T-helper 2 cell (primary cell): ENCODE results near the gene ARMH1.
"Not testable (repeated sequence)": the region's sequence is repeated elsewhere in the genome, so short reads cannot be mapped to it uniquely, and the experiment has no call there.

Source experiments
- DNase-seq, 5 experiments: peaks; one replicate each; pipeline versions ENCODE4 v3.0.0 to v3.0.0-alpha.2; 2012 to 2022

The ARMH1 gene

DNA sequence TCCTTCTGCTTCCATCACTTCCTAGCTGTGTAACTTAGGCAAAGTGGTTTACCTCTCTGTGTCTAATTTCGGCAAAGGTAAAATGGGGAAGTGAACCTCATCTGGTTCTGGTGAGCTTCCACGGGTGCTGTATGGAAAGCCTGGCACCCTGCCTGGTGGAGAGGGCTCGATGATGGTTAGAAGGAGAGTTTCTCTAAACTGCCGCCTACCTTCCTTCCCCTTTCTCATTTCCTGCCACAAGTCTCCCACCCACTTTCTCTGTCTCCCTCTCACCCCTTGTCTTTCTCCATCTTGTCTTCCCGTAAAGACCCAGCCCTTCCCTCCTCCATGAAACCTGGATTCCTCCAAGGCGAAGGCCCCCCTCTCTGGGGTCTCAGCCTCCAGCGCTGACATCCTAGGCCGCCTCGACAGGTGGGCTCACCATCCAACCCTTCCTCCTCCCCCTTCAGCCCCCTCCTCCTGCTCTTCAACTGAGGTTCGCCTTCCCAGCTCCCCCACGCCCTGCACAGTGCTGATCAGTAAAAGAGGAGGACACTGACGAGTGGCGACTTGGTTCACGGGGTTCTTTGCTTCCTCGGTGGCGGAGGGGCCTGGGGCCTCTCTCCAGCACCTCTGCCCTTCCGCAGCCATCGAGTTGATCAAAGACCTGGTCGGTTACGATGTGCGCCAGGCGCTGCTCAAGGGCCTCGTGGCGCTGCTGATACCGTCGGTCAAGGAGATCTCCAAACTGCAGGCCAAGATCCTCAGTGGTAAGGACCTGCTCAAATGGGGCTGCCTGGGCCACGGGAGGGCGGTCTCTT, 49.2 kb downstream of the ARMH1 start:
- peak in 1 of 5 experiments; percentile 62 for DNase-seq

DNA sequence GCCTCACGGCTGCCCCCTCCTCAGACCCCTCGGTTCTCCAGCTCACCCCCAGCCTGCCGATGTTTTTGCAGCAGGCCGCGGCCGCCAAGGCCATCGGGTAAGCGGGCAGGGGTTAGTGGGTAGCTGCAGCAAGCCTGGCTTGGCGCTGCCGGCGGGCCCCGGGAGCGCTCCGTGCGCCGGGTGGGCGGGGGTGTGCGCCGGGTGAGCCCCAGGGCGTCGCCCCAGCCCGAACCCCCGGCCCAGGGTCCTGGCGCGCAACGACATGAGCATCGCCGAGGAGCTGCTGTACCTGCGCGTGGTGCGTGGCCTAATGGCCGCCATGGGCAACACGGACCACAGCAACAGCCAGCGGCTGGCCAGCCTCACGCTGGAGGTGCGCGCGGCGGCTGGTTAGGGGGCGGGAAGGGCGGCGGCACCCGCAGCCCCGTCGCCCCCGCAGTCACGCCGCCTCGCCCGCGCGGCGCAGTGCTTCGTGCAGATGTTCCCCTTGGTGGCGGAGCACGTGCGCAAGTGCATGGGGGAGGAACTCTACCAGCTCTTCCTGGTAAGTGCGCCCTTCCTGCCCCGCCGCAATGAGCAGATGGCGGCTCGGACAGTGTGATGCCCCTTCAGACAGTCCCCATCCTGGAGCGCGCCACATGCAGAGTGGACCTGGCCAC, 49.9 kb downstream of the ARMH1 start:
- DNase-seq = peak in 1 of 5 experiments; percentile 39

DNA sequence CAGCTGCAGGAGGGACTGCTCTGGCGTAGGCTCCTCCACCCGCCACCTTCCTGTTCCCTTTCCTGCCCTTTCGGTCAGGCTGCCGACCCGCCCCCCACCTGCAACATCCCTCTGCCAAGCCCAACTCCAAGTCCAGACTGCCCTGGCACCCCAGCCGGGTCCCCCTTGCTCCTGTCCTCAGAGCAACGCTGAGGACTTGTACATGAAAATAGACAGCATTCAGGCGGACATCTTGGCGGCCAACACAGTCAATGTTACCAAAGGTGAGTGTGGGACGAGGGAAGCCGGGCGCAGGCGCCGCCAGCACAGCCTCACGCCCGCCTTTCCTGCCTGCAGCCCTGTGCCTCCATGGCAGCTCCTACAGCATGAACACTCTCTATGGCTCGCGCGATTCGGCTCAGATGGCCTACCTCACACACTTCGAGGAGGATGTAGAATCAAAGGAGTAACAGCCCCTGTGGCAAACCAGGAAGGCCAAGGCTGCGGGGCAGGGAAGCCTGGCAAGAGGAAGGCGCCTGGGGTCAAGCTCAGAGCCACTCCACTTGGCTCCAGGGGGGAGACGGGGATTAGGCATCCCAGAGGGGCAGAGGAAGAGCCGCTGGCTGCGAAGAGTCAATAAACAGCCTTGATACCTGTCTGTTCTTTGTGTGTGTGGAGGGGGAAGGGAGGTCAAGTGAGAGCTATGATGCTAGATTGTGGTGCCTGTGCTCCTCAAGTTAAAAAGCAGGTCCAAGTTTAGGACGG, 50.6 kb downstream of the ARMH1 start:
- no peak for DNase-seq

DNA sequence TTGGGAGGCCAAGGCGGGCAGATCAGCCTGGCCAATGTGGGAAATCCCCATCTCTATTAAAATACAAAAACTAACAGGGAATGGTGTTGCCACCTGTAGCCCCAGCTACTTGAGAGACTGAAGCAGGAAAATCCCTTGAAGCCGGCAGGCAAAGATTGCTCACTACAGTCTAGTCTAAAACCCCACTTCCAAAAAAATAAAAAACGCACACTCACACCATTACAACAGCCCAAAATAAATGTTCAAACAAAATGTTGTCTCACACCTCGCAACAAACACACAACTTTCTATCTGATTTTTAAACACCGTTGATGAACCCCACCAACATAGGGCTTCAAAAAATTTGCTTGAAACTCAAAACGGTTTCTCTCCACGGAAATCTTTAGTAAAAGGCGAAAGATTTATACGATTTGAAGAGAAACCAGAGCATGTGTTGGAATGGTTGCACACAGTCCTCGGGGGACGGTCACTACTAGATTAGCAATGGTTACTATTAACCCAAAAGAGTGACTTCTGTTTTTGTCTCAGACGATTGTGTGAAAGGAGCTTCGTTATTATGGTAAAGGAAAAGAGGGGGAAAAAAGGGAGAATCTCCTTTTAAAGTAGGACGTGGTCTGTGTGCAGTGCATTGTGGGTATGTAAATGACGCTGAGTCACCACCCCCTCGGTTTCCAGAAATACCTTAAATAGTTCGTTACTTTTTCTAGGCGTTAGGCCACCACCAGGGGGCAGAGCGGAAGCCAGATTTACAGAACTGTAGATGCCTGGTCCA, 56.4 kb downstream of the ARMH1 start, which contains the start of gene RNU5D-1:
RNU5D-1 (minus strand) TSS at position 430 of the 772 bp plus-strand sequence.
- DNase-seq = peak; percentile 75 to 97 (median 92)

DNA sequence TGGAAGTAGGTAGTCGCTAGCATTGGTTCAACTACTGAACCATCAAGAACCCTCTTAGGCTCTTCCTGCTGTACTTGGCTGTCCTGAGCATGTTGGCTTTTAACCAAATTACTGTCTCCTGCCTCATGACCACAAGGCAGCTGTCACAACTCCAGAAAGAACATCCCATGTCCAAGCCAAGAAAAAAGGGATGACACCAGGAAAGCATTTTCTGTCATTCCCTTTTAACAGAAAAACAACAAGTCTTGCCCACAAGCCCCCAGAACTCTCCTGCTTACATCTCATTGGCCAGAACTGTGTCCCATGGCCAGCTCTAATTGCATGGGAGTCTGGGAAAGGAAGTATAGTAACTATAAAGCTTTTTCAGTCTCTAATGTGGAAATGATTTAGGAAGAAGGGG, 58.9 kb downstream of the ARMH1 start:
- no peak for DNase-seq

DNA sequence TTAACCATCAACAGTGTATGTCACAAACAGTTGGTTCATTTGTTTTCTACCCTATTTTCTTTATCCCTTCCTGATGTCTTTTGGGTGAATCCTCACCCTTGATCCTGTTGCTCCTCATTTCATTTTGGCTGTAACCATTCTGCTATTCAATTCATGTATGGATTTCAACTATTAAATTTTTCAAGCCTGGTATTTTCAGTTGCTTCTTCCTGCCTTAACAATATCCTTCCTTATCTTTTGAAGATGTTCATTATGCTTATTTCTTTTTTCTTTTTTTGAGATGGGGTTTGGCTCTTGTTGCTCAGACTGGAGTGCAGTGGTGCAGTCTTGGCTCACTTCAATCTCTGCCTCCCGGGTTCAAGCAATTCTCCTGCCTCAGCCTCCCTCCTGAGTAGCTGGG, 59.3 kb downstream of the ARMH1 start:
- no peak for DNase-seq

DNA sequence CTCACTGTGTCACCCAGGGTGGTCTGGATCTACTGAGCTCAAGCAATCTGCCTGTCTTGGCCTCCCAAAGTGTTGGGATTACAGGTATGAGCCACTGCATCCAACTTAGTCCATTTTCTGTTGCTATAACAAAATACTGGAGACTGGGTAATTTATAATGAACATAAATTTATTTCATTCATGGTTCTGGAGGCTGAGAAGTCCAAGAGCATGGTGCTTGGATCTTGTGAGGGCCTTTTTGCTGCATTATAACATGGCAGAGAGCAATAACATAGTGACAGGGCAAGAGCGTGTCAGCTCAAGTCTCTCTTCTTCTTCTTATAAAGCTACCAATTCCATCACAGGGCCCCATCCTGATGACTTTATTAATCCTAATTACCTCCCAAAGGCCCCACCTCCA, 61.5 kb downstream of the ARMH1 start:
- DNase-seq = no peak

DNA sequence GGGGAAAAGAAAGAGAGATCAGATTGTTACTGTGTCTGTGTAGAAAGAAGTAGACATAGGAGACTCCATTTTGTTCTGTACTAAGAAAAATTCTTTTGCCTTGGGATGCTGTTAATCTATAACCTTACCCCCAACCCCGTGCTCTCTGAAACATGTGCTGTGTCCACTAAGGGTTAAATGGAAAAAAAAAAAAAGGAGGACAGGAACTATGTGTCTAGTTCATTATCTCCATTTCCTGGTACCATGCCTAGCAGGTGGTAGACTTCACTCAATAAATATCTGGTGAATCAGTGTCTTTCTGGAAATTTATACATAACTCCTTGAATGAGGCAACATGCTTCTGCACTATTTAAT, 64.4 kb downstream of the ARMH1 start:
- DNase-seq = not testable (repeated sequence)

DNA sequence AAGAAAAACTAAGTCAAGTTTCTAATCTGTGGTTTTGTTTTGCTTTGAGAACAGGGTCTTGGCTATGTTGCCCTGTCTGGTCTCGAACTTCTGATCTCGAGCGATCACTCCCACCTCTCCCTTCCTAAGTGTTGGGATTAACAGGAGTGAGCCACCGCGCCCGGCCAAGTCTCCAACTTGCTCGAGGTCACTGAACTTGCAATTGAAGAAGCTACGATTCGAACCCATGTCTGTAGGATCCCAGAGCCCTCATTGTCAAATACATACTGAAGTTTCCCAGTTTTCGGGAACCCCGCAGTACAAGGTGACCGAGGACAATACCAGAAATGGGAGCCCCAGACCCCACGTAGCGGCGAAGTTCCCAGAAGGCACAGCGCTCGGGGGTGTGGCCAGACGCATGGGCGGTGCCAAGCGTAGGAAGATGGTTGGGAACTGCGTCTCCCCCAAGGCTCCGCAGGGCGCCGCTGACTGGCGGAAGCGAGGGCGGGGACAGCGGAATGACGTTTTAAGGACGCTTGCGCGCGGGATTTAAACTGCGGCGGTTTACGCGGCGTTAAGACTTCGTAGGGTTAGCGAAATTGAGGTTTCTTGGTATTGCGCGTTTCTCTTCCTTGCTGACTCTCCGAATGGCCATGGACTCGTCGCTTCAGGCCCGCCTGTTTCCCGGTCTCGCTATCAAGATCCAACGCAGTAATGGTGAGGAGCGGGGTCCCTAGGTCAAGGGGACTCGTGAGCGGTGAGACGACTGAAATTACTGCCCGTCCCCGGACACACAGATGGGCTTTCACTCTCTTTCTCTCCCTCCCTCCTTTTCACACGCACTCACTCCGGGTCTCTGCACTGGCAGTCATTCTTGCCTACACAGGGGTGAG, 65.0 kb downstream of the ARMH1 start, which contains the start of gene KIF2C:
KIF2C (plus strand) TSS at position 531 of the 872 bp plus-strand sequence; CDS start at position 627, 96 bp downstream.
- peak; percentile 90 to 98 (median 94) for DNase-seq

DNA sequence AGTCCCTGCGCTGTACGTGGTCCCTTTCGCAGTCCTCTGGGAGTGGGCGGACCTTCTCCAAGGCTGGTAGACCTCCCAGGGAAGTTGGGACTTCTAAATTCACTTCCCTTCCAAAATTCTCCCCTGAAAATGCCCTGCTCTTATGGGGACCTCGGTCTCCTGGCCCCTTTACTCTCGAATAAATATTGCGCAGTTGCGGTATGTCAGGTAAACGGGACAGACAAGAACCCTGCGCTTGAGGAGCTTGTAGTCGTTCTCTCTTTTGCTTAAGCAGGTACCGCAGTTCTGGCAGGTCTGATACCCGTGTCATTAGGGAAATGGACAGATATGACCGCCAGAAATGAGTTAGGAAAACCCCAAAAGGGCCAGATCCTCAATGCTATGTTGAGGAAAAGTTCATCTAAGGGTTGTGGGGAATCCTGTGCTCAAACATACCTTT, 65.7 kb downstream of the ARMH1 start:
- DNase-seq = no peak

DNA sequence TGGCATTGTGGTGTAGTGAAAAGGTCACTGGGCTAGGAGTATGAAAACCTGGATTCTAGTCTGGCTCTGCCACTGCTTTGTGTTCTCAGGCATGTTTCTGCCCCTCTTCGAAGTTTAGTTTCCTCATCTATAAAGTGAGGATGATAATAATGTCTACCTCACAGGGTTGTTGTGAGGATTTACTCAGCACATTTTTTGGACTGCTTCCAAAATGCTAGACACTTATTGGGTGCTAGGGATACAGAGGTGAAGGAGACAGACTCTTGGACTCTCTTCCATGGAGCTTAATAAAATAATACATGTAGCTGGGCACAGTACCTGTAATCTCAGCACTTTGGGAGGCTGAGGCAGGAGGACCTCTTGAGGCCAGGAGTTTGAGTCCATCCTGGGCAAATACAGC, 68.7 kb downstream of the ARMH1 start:
- DNase-seq = no peak

DNA sequence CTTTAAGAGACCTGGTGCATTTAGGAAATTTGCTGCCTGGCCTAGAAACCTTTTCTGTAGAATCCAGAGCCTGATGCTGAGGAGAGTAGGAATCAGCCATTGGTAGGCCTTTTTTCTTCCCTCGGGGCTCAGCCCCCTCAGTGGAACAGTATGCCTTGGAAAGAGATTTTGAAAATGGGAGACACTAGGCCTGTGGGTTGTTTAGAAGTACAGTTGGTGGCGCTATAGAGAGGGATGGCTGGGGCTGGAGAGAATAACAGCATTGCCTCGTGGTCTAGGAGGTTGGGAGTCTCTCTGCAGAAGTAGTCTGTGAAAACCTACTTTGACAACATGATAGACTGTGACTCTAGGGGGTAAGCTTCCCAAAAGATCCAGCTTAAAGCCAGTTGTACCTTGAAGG, 73.4 kb downstream of the ARMH1 start:
- DNase-seq = no peak

DNA sequence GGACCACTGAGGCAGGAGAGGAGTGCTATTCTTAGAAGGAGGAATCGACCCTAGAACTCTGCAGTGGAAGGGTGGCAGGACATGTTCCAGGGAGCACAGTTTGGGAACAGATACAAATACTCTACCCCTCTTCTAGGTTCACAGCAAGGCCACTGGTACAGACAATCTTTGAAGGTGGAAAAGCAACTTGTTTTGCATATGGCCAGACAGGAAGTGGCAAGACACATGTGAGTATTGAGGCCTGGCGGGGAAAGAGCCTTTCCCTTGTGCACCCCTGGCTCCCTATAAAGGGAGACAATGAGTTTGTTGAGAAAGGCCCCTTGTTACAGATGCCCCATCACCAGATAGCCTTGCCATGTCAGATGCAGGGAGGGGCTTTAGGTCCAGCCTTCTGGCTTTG, 82.9 kb downstream of the ARMH1 start:
- DNase-seq = no peak

DNA sequence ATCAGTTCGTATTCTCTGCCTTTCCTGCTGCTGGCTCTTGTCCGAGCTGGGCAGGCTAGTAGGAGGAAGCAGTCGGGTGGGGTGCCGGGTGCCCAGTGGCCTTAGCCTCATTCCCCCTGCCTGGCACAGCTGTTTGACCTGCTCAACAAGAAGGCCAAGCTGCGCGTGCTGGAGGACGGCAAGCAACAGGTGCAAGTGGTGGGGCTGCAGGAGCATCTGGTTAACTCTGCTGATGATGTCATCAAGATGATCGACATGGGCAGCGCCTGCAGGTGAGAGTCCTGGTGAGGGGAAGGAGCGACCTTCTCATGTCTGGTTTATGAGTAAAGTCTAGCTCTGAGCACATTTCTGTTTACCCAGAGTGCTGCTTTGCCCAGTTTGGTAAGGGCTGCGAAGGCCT, 84.6 kb downstream of the ARMH1 start:
- no peak for DNase-seq

DNA sequence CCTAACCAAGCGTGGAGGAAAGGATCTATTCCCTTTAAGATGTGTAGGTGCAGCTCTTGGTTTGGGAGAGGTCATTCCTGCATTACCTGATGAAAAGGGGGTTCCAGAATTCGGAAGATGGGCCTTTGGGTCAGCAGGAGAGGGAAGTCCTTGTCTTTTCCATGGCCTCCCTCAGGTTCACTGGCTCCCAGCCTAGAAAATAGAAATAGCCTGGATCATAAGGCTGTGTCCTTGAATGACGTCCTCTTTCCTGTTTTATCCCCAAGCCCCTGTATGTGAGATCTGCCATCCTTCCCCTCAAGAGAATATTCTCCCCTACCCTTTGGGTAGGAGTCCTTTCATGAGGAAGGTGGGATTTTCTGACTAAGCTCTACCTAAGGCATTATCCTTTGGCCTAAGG, 86.4 kb downstream of the ARMH1 start:
- DNase-seq = no peak

DNA sequence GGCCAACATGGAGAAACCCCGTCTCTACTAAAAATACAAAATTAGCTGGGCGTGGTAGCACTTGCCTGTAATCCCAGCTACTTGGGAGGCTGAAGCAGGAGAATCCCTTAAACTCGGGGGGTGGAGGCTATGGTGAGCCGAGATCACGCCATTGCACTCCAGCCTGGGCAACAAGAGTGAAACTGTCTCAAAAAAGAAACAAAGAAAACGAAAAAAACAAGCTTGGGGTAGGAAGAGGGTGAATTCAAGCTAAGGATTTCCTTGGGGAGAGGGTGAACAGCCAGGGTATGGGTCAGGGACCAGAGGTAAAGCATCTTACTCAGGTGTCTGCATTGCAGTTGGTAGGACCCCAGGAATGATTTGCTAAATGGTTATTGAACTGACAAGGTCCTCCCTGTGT, 91.9 kb downstream of the ARMH1 start:
- not testable (repeated sequence) for DNase-seq
